Measurements from ENCODE around the gene PPP2R2C.

The PPP2R2C gene

GRCh38 chr4:6297266-6297815 lies 175.1 kb downstream of the PPP2R2C start:
- TF ChIP-seq PAX5 (IDR thresholded peaks at IDR 0.05; ENCODE audit: insufficient read depth, low read length, severe bottlenecking): no peak
- TF ChIP-seq TAF1 (IDR thresholded peaks at IDR 0.05; ENCODE audit: low read depth, low read length): no peak
- no peak for TF ChIP-seq POLR2AphosphoS5 (IDR thresholded peaks at IDR 0.05; ENCODE audit: low read depth, low read length)
- no peak for TF ChIP-seq SPI1 (IDR thresholded peaks at IDR 0.05; ENCODE audit: low read depth, low read length)
- TF ChIP-seq POLR2A (IDR thresholded peaks at IDR 0.05; ENCODE audit: low read depth, low read length): no peak
- TF ChIP-seq POU2F2 (IDR thresholded peaks at IDR 0.05; ENCODE audit: low read depth, low read length): no peak
- FAIRE-seq (no peak), DNase-seq (ENCODE audit: insufficient read length, low spot score) (no peak)

- no peak for DNase-seq (ENCODE audit: insufficient read length, low spot score)
- no peak for TF ChIP-seq SPI1 (IDR thresholded peaks at IDR 0.05; ENCODE audit: low read depth, low read length)
- no peak for FAIRE-seq
Measured at GRCh38 chr4:6296026-6296425, 176.4 kb downstream of the PPP2R2C start.

DNA sequence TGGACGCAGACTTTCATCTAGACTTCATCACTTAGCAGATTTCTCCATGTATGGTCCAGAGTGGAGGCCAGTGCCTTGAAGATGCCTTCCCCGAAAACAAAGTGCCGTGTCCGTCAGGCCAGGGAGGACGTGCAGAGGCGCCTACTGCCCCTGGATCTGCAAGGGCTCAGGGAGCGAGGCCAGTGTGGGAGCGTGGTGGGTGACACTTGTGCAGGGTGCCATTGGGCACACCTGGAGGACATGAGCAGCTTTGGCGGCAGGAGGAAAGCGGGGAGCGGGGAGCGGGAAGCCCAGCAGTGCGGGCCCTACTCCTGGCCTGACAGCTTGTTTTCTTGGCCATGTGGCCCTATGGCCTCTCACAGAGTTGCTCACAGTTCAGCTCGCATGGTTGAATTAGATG lies 176.9 kb downstream of the PPP2R2C start:
- TF ChIP-seq PAX5 (IDR thresholded peaks at IDR 0.05; ENCODE audit: insufficient read depth, low read length, severe bottlenecking): no peak
- no peak for TF ChIP-seq POLR2A (IDR thresholded peaks at IDR 0.05; ENCODE audit: low read depth, low read length)
- TF ChIP-seq POU2F2 (IDR thresholded peaks at IDR 0.05; ENCODE audit: low read depth, low read length): no peak
- no peak for TF ChIP-seq TAF1 (IDR thresholded peaks at IDR 0.05; ENCODE audit: low read depth, low read length)
- TF ChIP-seq SPI1 (IDR thresholded peaks at IDR 0.05; ENCODE audit: low read depth, low read length): no peak
- FAIRE-seq (no peak), DNase-seq (ENCODE audit: insufficient read length, low spot score) (no peak)

DNA sequence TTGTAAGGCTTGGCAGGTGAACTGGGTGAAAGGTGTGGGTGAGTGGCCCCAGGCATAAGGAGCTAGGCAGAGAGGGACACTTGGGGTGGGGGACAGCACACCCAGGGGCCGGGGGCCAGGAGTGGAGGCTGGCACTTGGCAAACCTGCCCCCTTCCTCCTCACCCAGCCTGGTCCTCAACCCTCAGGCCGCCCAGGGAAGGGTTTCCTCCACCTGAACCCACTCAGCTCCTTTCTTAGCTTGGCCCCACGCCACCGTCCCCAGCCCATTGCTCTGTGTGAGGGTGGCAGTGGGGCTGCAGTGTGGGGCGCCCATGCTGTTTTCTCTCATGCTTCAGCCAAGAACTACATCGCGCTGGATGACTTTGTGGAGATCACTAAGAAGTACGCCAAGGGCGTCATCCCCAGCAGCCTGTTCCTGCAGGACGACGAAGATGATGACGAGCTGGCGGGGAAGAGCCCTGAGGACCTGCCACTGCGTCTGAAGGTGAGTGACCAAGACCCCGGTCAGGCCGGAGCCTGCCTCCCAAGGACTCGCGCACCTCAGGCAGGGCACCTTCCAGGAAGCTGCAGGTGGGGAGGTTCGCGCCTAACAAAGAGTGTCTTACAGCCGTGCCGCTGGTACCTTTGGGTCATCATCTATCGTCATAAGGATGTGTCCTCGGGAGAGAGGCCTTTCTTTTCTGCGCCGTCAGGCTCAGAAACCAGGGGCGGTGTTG lies 177.6 kb downstream of the PPP2R2C start:
- TF ChIP-seq POLR2AphosphoS5 (IDR thresholded peaks at IDR 0.05; ENCODE audit: low read depth, low read length) (no peak), POU2F2 (IDR thresholded peaks at IDR 0.05; ENCODE audit: low read depth, low read length) (no peak), TAF1 (IDR thresholded peaks at IDR 0.05; ENCODE audit: low read depth, low read length) (no peak), SPI1 (IDR thresholded peaks at IDR 0.05; ENCODE audit: low read depth, low read length) (no peak), POLR2A (IDR thresholded peaks at IDR 0.05; ENCODE audit: low read depth, low read length) (no peak), PAX5 (IDR thresholded peaks at IDR 0.05; ENCODE audit: insufficient read depth, low read length, severe bottlenecking) (no peak)
- no peak for FAIRE-seq

GRCh38 chr4:6293661-6294060 lies 178.8 kb downstream of the PPP2R2C start:
- DNase-seq (ENCODE audit: insufficient read length, low spot score) (no peak), FAIRE-seq (no peak)
- TF ChIP-seq SPI1 (IDR thresholded peaks at IDR 0.05; ENCODE audit: low read depth, low read length) (no peak), PAX5 (IDR thresholded peaks at IDR 0.05; ENCODE audit: insufficient read depth, low read length, severe bottlenecking) (no peak), POU2F2 (IDR thresholded peaks at IDR 0.05; ENCODE audit: low read depth, low read length) (no peak), POLR2A (IDR thresholded peaks at IDR 0.05; ENCODE audit: low read depth, low read length) (no peak), TAF1 (IDR thresholded peaks at IDR 0.05; ENCODE audit: low read depth, low read length) (no peak), POLR2AphosphoS5 (IDR thresholded peaks at IDR 0.05; ENCODE audit: low read depth, low read length) (no peak)

More for the DNA sequence above, 177.6 kb downstream of the PPP2R2C start:
- no peak for DNase-seq (ENCODE audit: insufficient read length, low spot score)

- no peak for TF ChIP-seq POLR2AphosphoS5 (IDR thresholded peaks at IDR 0.05; ENCODE audit: low read depth, low read length)
- no peak for TF ChIP-seq SPI1 (IDR thresholded peaks at IDR 0.05; ENCODE audit: low read depth, low read length)
- no peak for TF ChIP-seq PAX5 (IDR thresholded peaks at IDR 0.05; ENCODE audit: insufficient read depth, low read length, severe bottlenecking)
- TF ChIP-seq TAF1 (IDR thresholded peaks at IDR 0.05; ENCODE audit: low read depth, low read length): no peak
- TF ChIP-seq POLR2A (IDR thresholded peaks at IDR 0.05; ENCODE audit: low read depth, low read length): no peak
- TF ChIP-seq POU2F2 (IDR thresholded peaks at IDR 0.05; ENCODE audit: low read depth, low read length): no peak
- DNase-seq (ENCODE audit: insufficient read length, low spot score): no peak
- no peak for FAIRE-seq
Measured at GRCh38 chr4:6293097-6293445, 179.3 kb downstream of the PPP2R2C start.

DNA sequence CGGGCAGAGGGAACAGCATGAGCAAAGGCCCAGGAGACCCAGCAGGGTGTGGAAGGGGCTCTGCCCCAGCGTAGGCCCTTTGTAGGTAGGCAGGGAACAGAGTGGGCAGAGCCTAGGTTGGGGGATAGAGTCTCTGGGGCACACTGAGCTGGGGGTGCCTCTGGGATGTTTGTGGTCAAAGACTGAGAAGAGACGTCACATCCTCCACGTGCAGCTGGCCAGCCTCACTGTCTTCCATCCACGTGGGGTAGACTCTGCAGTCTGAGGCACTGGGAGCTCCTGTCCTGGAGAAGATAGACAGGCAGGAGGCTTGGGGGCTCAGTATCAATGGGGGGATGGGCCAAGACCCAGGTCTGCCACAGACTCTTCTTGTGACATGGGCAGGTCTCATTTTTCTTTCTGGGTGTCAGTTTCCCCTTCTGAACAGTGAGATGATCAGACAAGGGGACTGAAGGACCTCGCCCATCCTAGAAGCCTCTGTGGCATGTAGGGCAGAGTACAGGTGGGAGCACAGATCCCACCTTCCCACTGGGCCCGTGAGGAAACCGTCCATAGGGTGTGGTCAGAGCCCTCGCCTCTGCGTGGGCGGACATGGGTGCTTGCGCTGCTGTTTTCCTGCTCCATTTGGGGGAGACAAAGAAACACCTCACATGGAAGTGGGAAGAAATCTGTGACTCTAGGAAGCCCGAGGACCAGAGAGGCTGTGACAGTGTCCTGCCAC lies 179.9 kb downstream of the PPP2R2C start:
- FAIRE-seq (no peak), DNase-seq (ENCODE audit: insufficient read length, low spot score) (no peak)
- no peak for TF ChIP-seq POLR2A (IDR thresholded peaks at IDR 0.05; ENCODE audit: low read depth, low read length)
- TF ChIP-seq SPI1 (IDR thresholded peaks at IDR 0.05; ENCODE audit: low read depth, low read length): no peak
- TF ChIP-seq POLR2AphosphoS5 (IDR thresholded peaks at IDR 0.05; ENCODE audit: low read depth, low read length): no peak
- no peak for TF ChIP-seq PAX5 (IDR thresholded peaks at IDR 0.05; ENCODE audit: insufficient read depth, low read length, severe bottlenecking)
- no peak for TF ChIP-seq POU2F2 (IDR thresholded peaks at IDR 0.05; ENCODE audit: low read depth, low read length)
- TF ChIP-seq TAF1 (IDR thresholded peaks at IDR 0.05; ENCODE audit: low read depth, low read length): no peak

GRCh38 chr4:6291784-6292297 lies 180.6 kb downstream of the PPP2R2C start:
- TF ChIP-seq POU2F2 (IDR thresholded peaks at IDR 0.05; ENCODE audit: low read depth, low read length): no peak
- TF ChIP-seq TAF1 (IDR thresholded peaks at IDR 0.05; ENCODE audit: low read depth, low read length): no peak
- TF ChIP-seq POLR2AphosphoS5 (IDR thresholded peaks at IDR 0.05; ENCODE audit: low read depth, low read length): no peak
- no peak for TF ChIP-seq PAX5 (IDR thresholded peaks at IDR 0.05; ENCODE audit: insufficient read depth, low read length, severe bottlenecking)
- no peak for TF ChIP-seq POLR2A (IDR thresholded peaks at IDR 0.05; ENCODE audit: low read depth, low read length)
- TF ChIP-seq SPI1 (IDR thresholded peaks at IDR 0.05; ENCODE audit: low read depth, low read length): no peak
- no peak for DNase-seq (ENCODE audit: insufficient read length, low spot score)
- no peak for FAIRE-seq

GRCh38 chr4:6290769-6291547 lies 181.5 kb downstream of the PPP2R2C start:
- no peak for DNase-seq (ENCODE audit: insufficient read length, low spot score)
- TF ChIP-seq POLR2AphosphoS5 (IDR thresholded peaks at IDR 0.05; ENCODE audit: low read depth, low read length) (no peak), SPI1 (IDR thresholded peaks at IDR 0.05; ENCODE audit: low read depth, low read length) (no peak), TAF1 (IDR thresholded peaks at IDR 0.05; ENCODE audit: low read depth, low read length) (no peak), POLR2A (IDR thresholded peaks at IDR 0.05; ENCODE audit: low read depth, low read length) (no peak), POU2F2 (IDR thresholded peaks at IDR 0.05; ENCODE audit: low read depth, low read length) (no peak), PAX5 (IDR thresholded peaks at IDR 0.05; ENCODE audit: insufficient read depth, low read length, severe bottlenecking) (no peak)
- no peak for FAIRE-seq
